HT1080 (cell line): ENCODE data around the gene TMEM131. TPM values are rescaled to one million over a fixed set of nuclear protein-coding genes. Genes with fewer than 3 reads are reported as not detected.
"Not testable (repeated sequence)": the region's sequence is repeated elsewhere in the genome, so short reads cannot be mapped to it uniquely, and the experiment has no call there.

Experiments
- DNase-seq: peaks from one replicate; pipeline ENCODE4 v3.0.0-alpha.2; 2015; ENCODE audit warnings: low read depth
- total RNA-seq: library from RNA; depleted of rRNA; stranded (reverse); fragments of >200 nt; shearing (Covaris generic); gene quantifications from 2 replicates; pipeline ENCODE4 v1.2.3, GENCODE V29; 2014

TMEM131 gene
- total RNA-seq, 1 experiment from 2014 or later = 9.7 TPM

- DNase-seq = peak; percentile 89
Measured at GRCh38 chr2:97870396-97870843, 125.3 kb downstream of the TMEM131 start.

- no peak for DNase-seq
Measured at GRCh38 chr2:97869722-97870346, 125.9 kb downstream of the TMEM131 start.

GRCh38 chr2:97868986-97869721 lies 126.6 kb downstream of the TMEM131 start:
- DNase-seq = peak; percentile 99

GRCh38 chr2:97863829-97864228 lies 131.9 kb downstream of the TMEM131 start:
- DNase-seq = no peak

GRCh38 chr2:97861177-97861576 lies 134.6 kb downstream of the TMEM131 start:
- no peak for DNase-seq

- DNase-seq = no peak
Measured at GRCh38 chr2:97858442-97858841, 137.3 kb downstream of the TMEM131 start.

- no peak for DNase-seq
Measured at GRCh38 chr2:97857553-97857952, 138.2 kb downstream of the TMEM131 start.

- DNase-seq = peak; percentile 50
Measured at GRCh38 chr2:97853057-97853456, 142.7 kb downstream of the TMEM131 start.

GRCh38 chr2:97851172-97851571 lies 144.6 kb downstream of the TMEM131 start:
- no peak for DNase-seq

GRCh38 chr2:97849881-97850528 lies 145.7 kb downstream of the TMEM131 start:
- DNase-seq = peak; percentile 83

GRCh38 chr2:97848306-97848705 lies 147.4 kb downstream of the TMEM131 start:
- DNase-seq = no peak

- not testable (repeated sequence) for DNase-seq
Measured at GRCh38 chr2:97846716-97847115, 149.0 kb downstream of the TMEM131 start.

GRCh38 chr2:97845818-97846217 lies 149.9 kb downstream of the TMEM131 start:
- DNase-seq = no peak

GRCh38 chr2:97845133-97845532 lies 150.6 kb downstream of the TMEM131 start:
- no peak for DNase-seq

- no peak for DNase-seq
Measured at GRCh38 chr2:97844311-97844859, 151.4 kb downstream of the TMEM131 start.

- DNase-seq = no peak
Measured at GRCh38 chr2:97840198-97840597, 155.6 kb downstream of the TMEM131 start.

GRCh38 chr2:97834610-97835009 lies 161.1 kb downstream of the TMEM131 start:
- no peak for DNase-seq

- DNase-seq = no peak
Measured at GRCh38 chr2:97831121-97831520, 164.6 kb downstream of the TMEM131 start.

GRCh38 chr2:97829255-97829654 lies 166.5 kb downstream of the TMEM131 start:
- DNase-seq = not testable (repeated sequence)

GRCh38 chr2:97827013-97827412 lies 168.7 kb downstream of the TMEM131 start:
- DNase-seq = not testable (repeated sequence)

- DNase-seq = not testable (repeated sequence)
Measured at GRCh38 chr2:97826266-97826847, 169.4 kb downstream of the TMEM131 start.

GRCh38 chr2:97824011-97824410 lies 171.7 kb downstream of the TMEM131 start:
- DNase-seq = not testable (repeated sequence)
